Ammon's horn (tissue), 1 donor: Measurements from ENCODE around the gene CCDC33.
A peak's percentile ranks its signal among the peaks of the same experiment; 100 is the strongest.

Source experiments
- DNase-seq: peaks from one replicate; pipeline ENCODE4 v3.0.0-alpha.2; 2016; ENCODE audit warnings: low spot score

CCDC33 gene

GRCh38 chr15:74281147-74282133, 45.3 kb downstream of the CCDC33 start:
- no peak for DNase-seq

DNA sequence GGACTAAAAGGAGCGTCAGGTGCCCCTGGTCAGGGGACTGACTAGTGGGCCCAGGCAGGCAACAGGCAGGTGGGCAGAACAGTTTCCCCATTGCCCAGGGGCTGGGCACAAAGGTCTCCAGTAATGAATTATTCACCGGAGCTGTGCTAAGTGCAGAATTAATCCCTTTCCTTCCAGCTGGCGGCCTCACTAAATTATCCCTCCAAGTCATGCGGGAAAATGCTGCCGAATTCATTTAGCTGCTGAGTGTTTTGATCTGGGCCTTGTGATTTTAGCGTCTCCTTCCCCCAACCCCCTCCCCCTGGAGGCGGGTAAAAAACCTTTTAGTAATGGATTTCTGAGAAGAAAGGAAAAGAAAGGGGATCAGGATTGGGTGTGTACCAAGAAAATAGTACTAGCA, 47.2 kb downstream of the CCDC33 start:
- DNase-seq = peak; percentile 15

DNA sequence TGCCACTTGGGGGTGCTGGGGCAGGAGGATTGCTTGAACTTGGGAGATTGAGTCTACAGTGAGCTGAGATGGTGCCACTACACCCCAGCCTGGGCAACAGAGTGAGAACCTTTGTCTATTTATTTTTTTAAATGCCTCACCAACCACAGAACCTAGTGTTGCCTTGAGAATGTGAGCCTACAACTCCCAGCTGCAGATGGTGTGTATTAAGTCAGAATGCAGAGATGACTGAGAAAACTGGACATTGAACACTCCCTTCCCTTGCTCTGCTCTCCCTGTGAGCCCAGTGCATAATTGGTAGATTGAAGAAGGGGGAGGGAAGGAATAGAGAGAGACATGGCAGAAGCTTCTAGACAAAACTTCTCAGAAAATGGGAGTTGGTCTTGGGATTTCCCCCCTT, 53.5 kb downstream of the CCDC33 start:
- DNase-seq = no peak

GRCh38 chr15:74290645-74291044, 54.5 kb downstream of the CCDC33 start:
- no peak for DNase-seq

GRCh38 chr15:74291101-74292071, 55.3 kb downstream of the CCDC33 start:
- peak; percentile 73 for DNase-seq

DNA sequence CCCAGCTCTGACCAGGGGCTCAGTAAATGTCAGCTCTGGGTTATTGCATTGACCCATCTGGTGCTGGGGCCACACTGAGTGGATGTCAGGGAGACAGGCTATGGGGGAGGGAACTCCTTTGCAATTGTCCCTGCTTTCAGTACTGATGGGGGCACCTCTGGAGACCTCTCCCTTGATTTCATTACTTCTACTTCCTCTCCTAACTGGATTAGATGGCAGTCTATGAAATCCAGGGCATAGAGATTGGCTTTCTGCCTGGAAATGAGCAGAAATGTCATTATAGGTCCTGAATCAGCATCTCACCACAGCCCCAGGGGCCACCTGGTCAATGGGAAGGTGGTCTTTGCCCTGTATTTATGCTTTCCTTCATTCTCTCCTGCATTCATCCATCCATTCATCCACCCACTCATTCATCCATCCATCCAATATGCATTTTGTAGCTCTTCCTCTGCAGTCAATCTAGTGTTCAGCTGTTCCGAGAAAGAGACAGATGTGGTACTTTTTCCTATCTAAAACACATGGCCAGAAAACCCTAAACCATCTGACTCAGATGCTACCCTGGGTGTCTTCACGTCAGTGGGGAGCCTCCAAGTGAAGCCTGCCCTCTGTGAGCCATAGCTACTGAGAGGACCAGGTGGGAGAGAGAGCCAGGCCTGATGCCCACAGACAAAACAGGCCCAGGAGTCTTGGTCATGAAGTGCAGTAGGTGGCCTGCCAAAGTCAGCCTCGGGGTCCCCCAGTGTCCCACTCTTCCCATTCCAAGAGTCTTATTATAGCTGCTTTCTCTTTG, 57.1 kb downstream of the CCDC33 start:
- DNase-seq = no peak

DNA sequence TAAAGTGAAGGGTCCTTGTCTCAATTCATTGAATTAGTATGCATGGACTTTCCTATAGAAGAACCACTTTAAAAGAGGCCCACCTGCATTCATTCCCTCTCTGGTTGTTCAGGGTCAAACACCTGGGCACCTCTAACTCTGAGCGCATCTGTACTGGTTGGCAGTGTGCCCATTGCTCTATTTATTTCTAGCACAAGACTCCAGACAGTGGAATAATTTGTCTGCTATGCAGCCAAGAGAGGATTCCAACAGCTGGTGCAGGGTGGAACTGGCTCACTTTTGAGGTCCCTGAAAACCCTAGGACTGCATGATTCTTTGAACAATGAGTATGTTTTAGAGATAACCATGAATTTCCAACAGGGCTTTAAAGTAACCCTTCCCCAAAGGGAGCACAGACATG, 57.9 kb downstream of the CCDC33 start:
- DNase-seq = no peak

GRCh38 chr15:74295800-74296199, 59.7 kb downstream of the CCDC33 start:
- no peak for DNase-seq

GRCh38 chr15:74297887-74298286, 61.8 kb downstream of the CCDC33 start:
- no peak for DNase-seq

GRCh38 chr15:74300057-74300795, 64.1 kb downstream of the CCDC33 start:
- no peak for DNase-seq

DNA sequence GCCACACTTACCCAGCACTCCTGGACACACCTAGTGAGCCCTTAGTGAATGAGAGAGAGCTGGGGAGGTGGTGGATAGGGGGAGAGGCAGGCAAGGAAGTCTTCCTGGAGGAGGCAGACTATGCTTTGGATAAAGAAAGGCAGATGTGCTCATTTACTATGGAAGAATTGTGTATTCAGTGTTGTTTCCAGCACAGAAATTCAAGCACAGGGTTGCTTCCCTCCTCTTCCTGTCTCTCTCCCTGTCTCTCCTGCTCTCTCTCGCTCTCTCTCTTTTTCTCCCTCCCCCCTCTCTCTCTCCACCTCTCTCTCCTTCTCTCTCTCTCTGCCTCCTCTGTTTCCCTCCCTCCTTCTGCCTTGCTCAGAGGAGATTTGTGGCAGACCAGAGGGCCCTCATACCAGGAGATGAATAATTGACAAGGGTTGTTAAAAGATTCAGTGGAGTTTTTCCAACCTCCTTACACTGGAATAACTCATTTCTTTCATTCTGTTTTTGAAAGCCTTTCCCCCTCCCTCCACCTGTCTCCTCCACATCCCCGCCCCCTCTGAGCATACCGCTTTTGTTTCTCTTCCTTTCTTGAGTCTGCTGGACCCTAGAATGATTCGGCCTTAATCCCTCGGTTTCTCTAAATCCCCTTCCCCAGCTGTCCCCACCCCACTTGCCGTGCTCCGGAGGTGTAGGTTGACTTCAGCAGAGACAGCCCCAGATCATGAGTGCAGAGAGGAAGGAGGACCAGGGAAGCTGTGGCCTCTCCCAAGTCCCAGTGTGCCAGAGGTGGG, 65.6 kb downstream of the CCDC33 start:
- DNase-seq = no peak

GRCh38 chr15:74302821-74303359, 66.8 kb downstream of the CCDC33 start:
- peak; percentile 32 for DNase-seq

GRCh38 chr15:74303741-74304309, 67.7 kb downstream of the CCDC33 start:
- DNase-seq = no peak

DNA sequence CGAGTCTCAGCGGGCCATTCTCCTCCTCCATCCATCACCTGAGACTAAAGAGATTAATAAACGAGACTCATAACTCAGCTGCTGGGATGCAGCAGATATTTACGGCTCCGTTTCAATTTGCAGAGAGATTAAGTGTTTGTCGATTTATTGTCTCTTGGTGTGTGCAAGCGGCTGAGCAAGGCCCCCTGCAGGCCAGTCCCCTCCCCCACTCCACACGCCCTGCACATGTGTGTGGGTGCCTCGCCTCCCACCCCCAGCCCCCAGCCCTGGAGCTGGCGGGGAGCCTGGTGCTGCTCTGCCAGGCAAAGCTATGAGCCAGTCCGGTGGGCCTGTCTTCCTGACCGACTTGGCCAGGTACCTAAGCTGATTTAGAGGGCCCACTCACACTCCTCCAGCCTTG, 68.3 kb downstream of the CCDC33 start:
- DNase-seq = no peak

- DNase-seq = no peak
Observed at GRCh38 chr15:74305687-74306086, 69.6 kb downstream of the CCDC33 start.

GRCh38 chr15:74306781-74307217, 70.7 kb downstream of the CCDC33 start:
- DNase-seq = no peak

GRCh38 chr15:74307827-74308811, 72.0 kb downstream of the CCDC33 start:
- DNase-seq = peak; percentile 68

GRCh38 chr15:74311734-74312444, 75.8 kb downstream of the CCDC33 start:
- DNase-seq = no peak
